ENCODE measurements around the gene LRRC71. TPM values are rescaled to one million over a fixed set of nuclear protein-coding genes. Genes with fewer than 3 reads are reported as not detected.

Gene LRRC71
- total and polyA plus RNA-seq, 10 of the 15 experiments (the other 5 are each of a cell fraction or from before 2014, with no cell fraction given), result not detected

DNA sequence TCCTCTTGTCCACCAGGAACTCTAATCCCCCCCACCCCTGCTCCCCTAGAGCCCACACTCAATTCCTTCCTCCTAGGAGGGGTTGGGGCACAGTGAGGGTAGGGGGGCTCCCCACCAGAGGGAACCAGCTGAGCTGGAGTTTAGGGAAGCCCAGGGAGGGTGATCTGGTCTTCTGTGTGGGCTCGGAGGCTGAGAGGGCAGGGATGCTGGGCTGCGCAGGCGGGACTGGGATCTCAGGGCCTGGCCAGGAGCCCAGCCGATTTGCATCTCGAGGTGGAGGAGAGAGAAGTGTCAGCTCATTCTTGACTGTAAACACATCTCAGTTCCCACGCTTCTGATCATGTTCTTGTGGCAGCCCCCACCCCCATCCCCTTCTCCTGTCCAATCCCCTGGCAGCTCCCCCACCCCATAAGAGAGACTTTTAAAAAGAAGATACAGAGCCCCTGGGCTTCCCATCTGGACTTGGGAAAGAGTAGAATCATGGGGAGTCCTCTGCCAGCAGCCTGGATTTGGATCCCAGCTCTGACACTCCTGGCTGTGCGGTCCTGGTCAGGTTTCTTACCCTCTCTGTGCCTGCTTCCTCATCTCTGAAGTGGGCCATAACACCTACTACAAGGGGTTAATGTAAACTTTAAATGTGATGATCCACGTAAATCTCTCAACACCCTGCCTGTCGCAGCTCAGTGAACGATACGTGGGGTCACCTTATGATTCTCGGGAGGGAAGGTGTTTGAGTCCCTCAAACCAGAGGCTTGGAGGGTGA is 20.3 kb upstream of the LRRC71 start:
- WGBS (ENCODE audit: insufficient coverage, insufficient replicate concordance, low lambda C conversion rate, missing lambda C conversion rate), result 37% methylated on average over 12 of the region's 12 CpGs
- intact Hi-C loops (cut with micrococcal nuclease; ENCODE audit: unreplicated experiment) (no loop called here), in situ Hi-C loops (cut with MboI) (no loop called here)
- no peak overlapping the region for H3K9ac ChIP-seq (ENCODE audit: control insufficient read depth, insufficient read depth, low read length)
- H3K27me3 ChIP-seq (replicated peaks in 1 of 2; ENCODE audit: control insufficient read depth in 2 of 2, insufficient read depth in 2 of 2, low read length in 1 of 2), result peaks cover 0 to 4% of the 10 kb centered on the region in 2 experiments; a peak in 2 of 4 replicates
- no peak for DNase-seq (ENCODE audit: low read depth, low spot score)
- SMC1A ChIA-PET (ENCODE audit: uncharacterized antibody, unreplicated experiment), result no interaction called here
- ATAC-seq, result no peak
- H3K79me2 ChIP-seq (ENCODE audit: control insufficient read depth, insufficient read depth, low read length), result no peaks in the 10 kb centered on the region
- RAD21 ChIA-PET (ENCODE audit: unreplicated experiment), result interaction anchor here (1.6 kb wide), 1 partner anchor 190 kb away, joined by 4 read pairs; no protein-coding TSS in a partner anchor
- H2AFZ ChIP-seq (ENCODE audit: control insufficient read depth, low read depth, low read length), result no peak overlapping the region
- no peak overlapping the region for H3K27ac ChIP-seq (ENCODE audit: control insufficient read depth, insufficient read depth)
- FAIRE-seq, result no peak
- H3K4me2 ChIP-seq (ENCODE audit: control insufficient read depth, insufficient read depth), result no peak overlapping the region
- no peaks in the 10 kb centered on the region for H4K20me1 ChIP-seq (ENCODE audit: control insufficient read depth, insufficient read depth)
- no peak overlapping the region for H3K4me3 ChIP-seq
- no TSS peak for BruUV-seq (replicated peaks)
- H3K9me3 ChIP-seq (replicated peaks; ENCODE audit: control insufficient read depth, insufficient read depth, low read length), result no peaks in the 10 kb centered on the region
- POLR2A ChIA-PET, result no interaction called here
- TF ChIP-seq PAX8 (IDR thresholded peaks at IDR 0.05), result no peak
- no peak for TF ChIP-seq ZNF622 (IDR thresholded peaks at IDR 0.05)
- TF ChIP-seq TAF1 (IDR thresholded peaks at IDR 0.05; ENCODE audit: borderline replicate concordance, low read depth, low read length), result no peak
- TF ChIP-seq SMARCA5 (IDR thresholded peaks at IDR 0.05), result no peak
- TF ChIP-seq, protein P1, sequence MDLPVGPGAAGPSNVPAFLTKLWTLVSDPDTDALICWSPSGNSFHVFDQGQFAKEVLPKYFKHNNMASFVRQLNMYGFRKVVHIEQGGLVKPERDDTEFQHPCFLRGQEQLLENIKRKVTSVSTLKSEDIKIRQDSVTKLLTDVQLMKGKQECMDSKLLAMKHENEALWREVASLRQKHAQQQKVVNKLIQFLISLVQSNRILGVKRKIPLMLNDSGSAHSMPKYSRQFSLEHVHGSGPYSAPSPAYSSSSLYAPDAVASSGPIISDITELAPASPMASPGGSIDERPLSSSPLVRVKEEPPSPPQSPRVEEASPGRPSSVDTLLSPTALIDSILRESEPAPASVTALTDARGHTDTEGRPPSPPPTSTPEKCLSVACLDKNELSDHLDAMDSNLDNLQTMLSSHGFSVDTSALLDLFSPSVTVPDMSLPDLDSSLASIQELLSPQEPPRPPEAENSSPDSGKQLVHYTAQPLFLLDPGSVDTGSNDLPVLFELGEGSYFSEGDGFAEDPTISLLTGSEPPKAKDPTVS (IDR thresholded peaks at IDR 0.05; ENCODE audit: low read depth, low read length), result no peak
- no peak for TF ChIP-seq EP300 (IDR thresholded peaks at IDR 0.05; ENCODE audit: borderline replicate concordance in 1 of 2, control insufficient read depth in 1 of 2, low read depth in 2 of 2, low read length in 2 of 2)
- TF ChIP-seq, protein P2, sequence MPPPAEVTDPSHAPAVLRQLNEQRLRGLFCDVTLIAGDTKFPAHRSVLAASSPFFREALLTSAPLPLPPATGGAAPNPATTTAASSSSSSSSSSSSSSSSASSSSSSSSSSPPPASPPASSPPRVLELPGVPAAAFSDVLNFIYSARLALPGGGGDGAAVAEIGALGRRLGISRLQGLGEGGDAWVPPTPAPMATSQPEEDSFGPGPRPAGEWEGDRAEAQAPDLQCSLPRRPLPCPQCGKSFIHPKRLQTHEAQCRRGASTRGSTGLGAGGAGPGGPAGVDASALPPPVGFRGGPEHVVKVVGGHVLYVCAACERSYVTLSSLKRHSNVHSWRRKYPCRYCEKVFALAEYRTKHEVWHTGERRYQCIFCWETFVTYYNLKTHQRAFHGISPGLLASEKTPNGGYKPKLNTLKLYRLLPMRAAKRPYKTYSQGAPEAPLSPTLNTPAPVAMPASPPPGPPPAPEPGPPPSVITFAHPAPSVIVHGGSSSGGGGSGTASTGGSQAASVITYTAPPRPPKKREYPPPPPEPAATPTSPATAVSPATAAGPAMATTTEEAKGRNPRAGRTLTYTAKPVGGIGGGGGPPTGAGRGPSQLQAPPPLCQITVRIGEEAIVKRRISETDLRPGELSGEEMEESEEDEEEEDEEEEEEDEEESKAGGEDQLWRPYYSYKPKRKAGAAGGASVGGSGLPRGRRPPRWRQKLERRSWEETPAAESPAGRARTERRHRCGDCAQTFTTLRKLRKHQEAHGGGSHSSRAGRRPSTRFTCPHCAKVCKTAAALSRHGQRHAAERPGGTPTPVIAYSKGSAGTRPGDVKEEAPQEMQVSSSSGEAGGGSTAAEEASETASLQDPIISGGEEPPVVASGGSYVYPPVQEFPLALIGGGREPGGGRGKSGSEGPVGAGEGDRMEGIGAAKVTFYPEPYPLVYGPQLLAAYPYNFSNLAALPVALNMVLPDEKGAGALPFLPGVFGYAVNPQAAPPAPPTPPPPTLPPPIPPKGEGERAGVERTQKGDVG (CRISPR knock-in tag; IDR thresholded peaks at IDR 0.05), result no peak
- no peak for TF ChIP-seq STAT1 (conservative IDR thresholded peaks at IDR 0.05)
- TF ChIP-seq, protein P3, sequence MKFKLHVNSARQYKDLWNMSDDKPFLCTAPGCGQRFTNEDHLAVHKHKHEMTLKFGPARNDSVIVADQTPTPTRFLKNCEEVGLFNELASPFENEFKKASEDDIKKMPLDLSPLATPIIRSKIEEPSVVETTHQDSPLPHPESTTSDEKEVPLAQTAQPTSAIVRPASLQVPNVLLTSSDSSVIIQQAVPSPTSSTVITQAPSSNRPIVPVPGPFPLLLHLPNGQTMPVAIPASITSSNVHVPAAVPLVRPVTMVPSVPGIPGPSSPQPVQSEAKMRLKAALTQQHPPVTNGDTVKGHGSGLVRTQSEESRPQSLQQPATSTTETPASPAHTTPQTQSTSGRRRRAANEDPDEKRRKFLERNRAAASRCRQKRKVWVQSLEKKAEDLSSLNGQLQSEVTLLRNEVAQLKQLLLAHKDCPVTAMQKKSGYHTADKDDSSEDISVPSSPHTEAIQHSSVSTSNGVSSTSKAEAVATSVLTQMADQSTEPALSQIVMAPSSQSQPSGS (IDR thresholded peaks at IDR 0.05; ENCODE audit: low read length), result no peak
- no peak for TF ChIP-seq MYC (IDR thresholded peaks at IDR 0.05; ENCODE audit: insufficient read depth, insufficient read length, insufficient replicate concordance, low read length, severe bottlenecking)
- TF ChIP-seq, protein P4, sequence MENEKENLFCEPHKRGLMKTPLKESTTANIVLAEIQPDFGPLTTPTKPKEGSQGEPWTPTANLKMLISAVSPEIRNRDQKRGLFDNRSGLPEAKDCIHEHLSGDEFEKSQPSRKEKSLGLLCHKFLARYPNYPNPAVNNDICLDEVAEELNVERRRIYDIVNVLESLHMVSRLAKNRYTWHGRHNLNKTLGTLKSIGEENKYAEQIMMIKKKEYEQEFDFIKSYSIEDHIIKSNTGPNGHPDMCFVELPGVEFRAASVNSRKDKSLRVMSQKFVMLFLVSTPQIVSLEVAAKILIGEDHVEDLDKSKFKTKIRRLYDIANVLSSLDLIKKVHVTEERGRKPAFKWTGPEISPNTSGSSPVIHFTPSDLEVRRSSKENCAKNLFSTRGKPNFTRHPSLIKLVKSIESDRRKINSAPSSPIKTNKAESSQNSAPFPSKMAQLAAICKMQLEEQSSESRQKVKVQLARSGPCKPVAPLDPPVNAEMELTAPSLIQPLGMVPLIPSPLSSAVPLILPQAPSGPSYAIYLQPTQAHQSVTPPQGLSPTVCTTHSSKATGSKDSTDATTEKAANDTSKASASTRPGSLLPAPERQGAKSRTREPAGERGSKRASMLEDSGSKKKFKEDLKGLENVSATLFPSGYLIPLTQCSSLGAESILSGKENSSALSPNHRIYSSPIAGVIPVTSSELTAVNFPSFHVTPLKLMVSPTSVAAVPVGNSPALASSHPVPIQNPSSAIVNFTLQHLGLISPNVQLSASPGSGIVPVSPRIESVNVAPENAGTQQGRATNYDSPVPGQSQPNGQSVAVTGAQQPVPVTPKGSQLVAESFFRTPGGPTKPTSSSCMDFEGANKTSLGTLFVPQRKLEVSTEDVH (IDR thresholded peaks at IDR 0.05; ENCODE audit: low read depth, partially characterized antibody), result no peak
- TF ChIP-seq FOS (IDR thresholded peaks at IDR 0.05; ENCODE audit: borderline replicate concordance, extremely low read depth, insufficient read length), result no peak
- H3K4me1 ChIP-seq (ENCODE audit: control insufficient read depth, insufficient read depth, low read length), result no peaks in the 10 kb centered on the region
- H3K36me3 ChIP-seq (ENCODE audit: control insufficient read depth in 2 of 2, insufficient read depth in 2 of 2, low read length in 1 of 2), result no peaks in the 10 kb centered on the region
- CTCF ChIA-PET, result interaction anchor here (0.8 to 1.8 kb wide), 4 partner anchors 10 to 174 kb away, joined by 4 to 7 read pairs (median 4); no protein-coding TSS in a partner anchor

All from GM12878 (cell line).